SW480 (cell line): Measurements from ENCODE around the gene RANBP17.
"Not testable (repeated sequence)": the region's sequence is repeated elsewhere in the genome, so short reads cannot be mapped to it uniquely, and the experiment has no call there.

Experiments
- DNase-seq: peaks from one replicate; pipeline ENCODE4 v3.0.0-alpha.2; 2016; ENCODE audit warnings: low spot score

RANBP17 gene

DNA sequence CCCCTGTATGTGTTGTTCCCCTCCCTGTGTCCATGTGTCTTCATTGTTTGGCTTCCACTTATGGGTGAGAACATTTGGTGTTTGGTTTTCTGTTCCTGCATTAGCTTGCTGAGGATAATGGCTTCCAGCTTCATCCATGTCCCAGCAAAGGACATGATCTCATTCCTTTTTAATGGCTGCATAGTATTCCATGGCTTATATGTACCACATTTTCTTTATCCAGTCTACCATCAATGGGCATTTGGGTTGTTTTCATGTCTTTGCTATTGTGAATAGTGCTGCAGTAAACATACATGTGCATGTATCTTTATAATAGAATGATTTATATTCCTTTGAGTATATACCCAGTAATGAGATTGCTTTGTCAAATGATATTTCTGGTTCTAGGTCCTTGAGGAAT lies 8.6 kb downstream of the RANBP17 start:
- not testable (repeated sequence) for DNase-seq

DNA sequence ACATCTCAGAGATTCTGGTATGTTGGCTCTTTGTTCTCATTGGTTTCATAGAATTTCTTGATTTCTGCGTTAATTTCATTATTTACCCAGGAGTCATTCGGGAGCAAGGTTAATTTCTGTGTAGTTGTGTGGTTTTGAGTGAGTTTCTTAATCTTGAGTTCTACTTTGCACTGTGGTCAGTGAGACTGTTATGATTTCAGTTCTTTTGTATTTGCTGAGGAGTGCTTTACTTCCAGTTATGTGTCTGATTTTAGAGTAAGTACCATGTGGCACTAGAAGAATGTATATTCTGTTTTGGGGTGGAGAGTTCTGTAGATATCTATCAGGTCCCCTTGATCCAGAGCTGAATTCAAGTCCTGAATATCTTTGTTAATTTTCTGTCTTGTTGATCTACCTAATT lies 12.2 kb downstream of the RANBP17 start:
- no peak for DNase-seq

GRCh38 chr5:170875811-170876210 lies 14.0 kb downstream of the RANBP17 start:
- DNase-seq, result no peak

- DNase-seq, result no peak
Measured at GRCh38 chr5:170880084-170880483, 18.3 kb downstream of the RANBP17 start.

GRCh38 chr5:170882345-170882744 lies 20.5 kb downstream of the RANBP17 start:
- no peak for DNase-seq

DNA sequence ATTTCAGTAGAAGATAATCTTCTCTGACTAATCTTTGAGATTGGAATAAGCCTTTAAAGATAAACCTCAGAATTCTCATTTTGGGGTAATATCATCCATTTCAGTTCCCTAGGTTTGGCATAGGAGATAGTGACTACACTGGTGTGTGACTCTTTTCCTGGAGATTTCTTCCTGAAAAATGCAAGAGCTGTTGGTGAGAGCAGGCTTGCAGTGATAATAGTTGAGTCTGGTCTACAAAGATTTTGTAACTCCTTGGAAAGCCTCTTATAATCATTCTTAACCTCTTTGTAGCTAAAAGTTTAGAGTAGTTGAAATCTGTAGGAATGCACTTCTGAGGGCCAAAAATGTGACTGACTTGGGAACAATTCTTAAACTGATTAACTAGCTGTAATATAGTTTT lies 23.4 kb downstream of the RANBP17 start:
- no peak for DNase-seq

GRCh38 chr5:170885809-170886208 lies 24.0 kb downstream of the RANBP17 start:
- DNase-seq, result no peak

DNA sequence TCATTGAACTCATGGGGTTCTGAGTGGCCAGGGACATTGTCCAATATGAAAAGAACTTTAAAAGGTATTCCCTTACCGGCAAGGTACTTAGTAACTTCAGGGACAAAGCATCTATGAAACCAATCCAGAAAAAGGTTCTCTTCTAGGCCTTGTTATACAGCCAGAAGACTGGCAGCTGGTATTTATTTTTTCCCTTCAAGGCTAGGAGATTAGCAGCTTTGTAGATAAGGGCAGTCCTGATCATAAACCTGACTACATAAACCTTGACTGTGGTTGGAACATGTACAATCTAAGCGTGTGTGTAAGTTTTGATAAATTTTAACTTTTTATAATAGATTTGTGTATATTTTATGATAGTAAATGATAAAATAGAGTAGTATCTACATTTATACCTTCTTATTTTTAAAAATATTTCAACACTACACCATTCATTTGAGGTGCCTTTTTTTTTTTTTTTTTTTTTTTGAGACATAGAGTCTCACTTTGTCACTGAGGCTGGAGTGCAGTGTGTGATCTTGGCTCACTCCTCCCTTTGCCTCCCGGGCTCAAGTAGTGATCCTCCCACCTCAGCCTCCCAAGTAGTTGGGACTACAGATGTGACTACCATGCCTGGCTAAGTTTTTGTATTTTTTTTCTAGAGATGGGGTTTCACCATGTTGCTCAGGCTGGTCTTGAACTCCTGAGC lies 24.5 kb downstream of the RANBP17 start:
- no peak for DNase-seq

GRCh38 chr5:170892196-170892595 lies 30.4 kb downstream of the RANBP17 start:
- no peak for DNase-seq

DNA sequence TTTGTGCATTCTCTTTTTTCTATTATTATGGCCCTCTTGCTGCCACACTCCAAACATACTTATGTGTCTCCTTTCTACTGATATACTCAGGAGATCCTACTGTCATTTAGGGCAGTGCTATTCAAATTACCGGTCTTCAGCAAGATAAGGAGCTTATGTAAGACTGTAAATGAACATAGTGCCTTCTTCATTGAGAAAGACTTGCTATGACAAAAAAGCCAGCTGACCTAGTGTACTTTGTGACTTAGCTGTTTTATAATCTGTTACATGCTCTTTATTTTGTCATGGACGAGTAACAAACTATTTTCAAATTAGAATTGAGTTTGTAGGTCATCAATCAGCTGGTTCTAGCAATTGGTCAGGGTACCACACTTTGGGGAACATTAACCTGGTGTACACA lies 32.8 kb downstream of the RANBP17 start:
- DNase-seq, result no peak

GRCh38 chr5:170896779-170897178 lies 35.0 kb downstream of the RANBP17 start:
- no peak for DNase-seq

DNA sequence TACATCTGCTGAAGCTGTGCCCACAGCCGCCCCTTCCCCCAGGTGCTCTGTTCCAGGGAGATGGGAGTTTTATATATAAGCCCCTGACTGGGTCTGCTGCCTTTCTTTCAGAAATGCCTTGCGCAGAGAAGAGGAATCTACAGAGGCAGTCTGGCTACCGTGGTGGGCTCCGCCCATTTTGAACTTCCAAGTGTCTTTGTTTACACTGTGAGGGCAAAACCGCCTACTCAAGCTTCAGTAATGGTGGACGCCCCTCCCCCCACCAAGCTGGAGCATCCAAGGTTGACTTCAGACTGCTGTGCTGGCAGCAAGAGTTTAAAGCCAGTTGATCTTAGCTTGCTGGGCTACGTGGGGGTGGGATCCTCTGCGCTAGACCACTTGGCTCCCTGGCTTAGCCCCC lies 41.3 kb downstream of the RANBP17 start:
- no peak for DNase-seq

GRCh38 chr5:170907758-170908157 lies 45.9 kb downstream of the RANBP17 start:
- no peak for DNase-seq

DNA sequence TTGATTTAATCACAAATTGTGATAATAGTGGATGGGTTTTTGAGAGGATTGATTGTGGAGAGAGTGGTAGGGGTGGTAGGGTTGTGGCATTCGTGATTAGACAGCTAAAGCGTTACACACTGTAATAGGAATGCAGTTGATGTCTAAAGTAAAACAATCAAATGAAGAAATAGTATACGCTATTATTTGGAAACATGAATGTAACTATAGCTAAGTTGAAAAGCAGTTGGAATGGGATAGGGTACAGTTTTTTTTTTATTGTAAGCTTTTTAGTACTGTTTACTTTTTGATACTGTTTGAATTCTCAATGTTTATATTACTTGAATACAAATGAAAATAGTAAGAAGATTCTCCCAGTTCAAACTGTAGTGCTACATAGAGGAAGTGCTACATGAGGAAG lies 51.8 kb downstream of the RANBP17 start:
- DNase-seq, result no peak

DNA sequence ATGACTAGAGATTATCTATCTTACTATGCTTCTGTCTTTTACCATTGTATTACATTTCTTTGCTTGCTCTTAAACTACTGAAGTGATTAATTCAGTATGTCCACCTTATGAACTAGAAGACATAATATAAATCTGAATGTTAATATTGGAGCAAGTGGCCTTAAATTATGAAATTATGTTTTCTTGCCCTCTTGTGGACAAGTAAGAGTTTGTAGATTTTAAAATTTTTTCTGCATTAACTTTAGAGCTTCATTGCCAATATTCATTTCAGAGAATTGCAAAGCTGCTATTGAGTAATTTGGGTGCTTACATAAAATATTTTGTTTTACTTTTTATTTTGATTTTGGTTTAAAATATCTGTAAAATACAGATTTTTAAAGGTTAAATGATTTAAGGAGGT lies 55.3 kb downstream of the RANBP17 start:
- DNase-seq, result no peak

DNA sequence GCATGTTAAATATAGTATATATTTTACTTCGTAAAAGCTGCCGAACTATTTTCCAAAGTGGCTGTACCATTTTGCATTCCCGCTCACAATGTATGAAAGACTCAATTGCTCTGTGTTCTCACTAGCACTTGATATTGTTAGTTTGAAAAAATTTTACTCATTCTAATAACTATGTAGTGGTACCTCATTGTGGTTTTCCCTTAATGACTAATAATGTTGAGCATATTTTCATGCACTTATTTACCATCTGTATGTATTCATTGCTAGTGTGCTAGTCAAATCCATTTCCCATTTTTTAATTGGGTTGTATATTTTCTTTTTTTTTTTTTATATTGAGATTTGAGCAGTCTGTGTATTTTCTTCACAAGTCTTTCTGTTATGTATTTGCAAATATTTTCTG lies 58.4 kb downstream of the RANBP17 start:
- no peak for DNase-seq

DNA sequence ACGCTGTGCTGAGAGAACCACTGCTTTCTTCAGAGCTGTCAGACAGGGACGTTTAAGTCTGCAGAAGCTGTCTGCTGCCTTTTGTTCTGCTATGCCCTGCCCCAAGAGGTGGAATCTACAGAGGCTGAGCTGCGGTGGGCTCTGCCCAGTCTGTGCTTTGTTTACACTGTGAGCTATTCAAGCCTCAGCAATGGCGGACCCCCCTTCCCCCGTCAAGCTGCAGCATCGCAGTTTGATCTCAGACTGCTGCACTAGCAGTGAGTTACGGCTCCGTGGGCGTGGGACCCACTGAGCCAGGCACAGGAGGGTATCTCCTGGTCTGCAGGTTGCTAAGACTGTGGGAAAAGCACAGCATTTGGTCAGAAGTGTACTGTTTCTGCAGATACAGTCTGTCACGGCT lies 60.5 kb downstream of the RANBP17 start:
- DNase-seq, result not testable (repeated sequence)

- no peak for DNase-seq
Measured at GRCh38 chr5:170923910-170924620, 62.2 kb downstream of the RANBP17 start.

GRCh38 chr5:170935534-170936218 lies 73.9 kb downstream of the RANBP17 start:
- not testable (repeated sequence) for DNase-seq

DNA sequence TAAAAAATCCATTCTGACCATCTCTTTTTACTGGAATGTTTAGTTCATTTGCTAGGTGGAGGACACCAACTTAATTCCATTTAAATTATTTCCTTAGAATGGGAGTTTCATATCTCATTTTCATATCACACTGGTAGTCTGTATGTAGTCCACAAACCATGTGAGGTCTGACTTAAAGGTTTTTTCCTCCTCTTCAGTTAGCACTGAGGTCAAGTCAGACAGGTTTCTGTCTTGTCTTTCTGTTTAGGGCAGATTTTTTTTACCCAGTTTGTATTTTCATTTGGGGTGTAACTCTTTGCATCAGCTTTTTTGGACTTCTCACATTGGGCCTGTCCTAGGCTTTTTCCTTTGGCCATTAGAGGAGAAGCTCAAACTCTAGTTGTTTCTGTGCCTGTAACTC lies 75.3 kb downstream of the RANBP17 start:
- DNase-seq, result no peak

- DNase-seq, result no peak
Measured at GRCh38 chr5:170937914-170938313, 76.1 kb downstream of the RANBP17 start.

DNA sequence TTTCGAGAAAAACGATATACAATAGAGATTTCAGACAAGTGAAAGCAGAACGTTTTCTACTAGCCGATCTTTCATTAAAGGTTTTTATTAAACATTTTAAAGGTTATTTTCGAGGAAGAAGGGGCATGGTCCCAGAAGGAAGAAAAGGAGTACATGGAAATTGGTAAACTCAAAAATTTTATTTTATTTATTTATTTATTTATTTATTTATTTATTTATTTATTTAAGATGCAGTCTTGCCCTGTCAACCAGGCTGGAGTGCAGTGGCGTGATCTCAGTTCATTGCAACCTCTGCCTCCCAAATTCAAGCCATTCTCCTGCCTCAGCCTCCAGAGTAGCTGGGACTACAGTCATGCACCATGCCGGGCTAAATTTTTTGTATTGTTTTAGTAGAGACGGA lies 77.4 kb downstream of the RANBP17 start:
- DNase-seq, result no peak

GRCh38 chr5:170941788-170942187 lies 80.0 kb downstream of the RANBP17 start:
- no peak for DNase-seq
